Measurements from ENCODE around the gene RASL11A. TPM values are rescaled to one million over a fixed set of nuclear protein-coding genes. Genes with fewer than 3 reads are reported as not detected.

The RASL11A gene, protein sequence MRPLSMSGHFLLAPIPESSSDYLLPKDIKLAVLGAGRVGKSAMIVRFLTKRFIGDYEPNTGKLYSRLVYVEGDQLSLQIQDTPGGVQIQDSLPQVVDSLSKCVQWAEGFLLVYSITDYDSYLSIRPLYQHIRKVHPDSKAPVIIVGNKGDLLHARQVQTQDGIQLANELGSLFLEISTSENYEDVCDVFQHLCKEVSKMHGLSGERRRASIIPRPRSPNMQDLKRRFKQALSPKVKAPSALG
- 13.8 and 17.4 TPM in 2 replicates for total RNA-seq

DNA sequence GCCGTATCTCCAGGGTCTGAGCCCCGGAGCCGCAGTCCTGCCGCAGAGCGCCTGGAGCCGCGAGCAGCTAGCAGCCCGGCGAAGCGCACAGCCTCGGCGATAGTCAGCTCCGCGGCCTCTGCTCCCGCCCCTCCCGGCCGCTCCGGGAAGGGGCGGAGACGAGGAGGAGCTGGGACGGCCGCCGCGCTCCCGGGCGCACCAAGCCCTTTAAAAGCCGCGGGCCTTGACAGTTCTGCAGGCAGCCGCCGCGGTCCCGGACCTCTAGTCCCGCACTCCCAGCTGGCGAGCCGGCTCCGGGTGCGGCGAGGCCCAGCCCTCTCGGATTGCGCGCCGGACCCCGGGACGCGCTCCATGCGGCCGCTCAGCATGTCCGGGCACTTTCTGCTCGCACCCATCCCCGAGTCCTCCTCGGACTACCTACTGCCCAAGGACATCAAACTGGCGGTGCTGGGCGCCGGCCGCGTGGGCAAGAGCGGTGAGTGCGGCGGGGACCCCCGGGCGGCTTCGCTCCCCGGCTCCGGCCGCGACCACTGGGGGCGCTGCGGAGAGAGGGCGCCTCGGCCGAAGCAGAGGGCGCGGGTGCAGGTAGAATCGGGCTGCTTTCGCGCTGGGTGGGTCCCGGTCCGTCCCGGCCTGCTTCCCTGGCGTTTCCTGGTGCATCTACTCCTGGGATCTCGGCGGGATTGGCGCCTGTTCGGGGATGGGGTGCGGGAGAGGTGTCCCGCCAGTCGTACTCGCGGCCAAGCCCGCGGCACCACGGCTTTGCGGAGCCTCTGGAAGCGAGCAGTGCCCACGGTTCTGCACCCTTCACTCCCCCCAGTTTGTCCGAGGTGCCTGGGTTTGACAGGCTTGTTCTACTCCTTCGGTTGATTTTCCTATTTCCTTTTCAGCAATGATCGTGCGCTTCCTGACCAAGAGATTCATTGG lies at the start of gene RASL11A:
Gene RASL11A (plus strand): TSS at position 237 of the 927 bp plus-strand sequence. CDS start 115 bp downstream, at position 352.

DNA sequence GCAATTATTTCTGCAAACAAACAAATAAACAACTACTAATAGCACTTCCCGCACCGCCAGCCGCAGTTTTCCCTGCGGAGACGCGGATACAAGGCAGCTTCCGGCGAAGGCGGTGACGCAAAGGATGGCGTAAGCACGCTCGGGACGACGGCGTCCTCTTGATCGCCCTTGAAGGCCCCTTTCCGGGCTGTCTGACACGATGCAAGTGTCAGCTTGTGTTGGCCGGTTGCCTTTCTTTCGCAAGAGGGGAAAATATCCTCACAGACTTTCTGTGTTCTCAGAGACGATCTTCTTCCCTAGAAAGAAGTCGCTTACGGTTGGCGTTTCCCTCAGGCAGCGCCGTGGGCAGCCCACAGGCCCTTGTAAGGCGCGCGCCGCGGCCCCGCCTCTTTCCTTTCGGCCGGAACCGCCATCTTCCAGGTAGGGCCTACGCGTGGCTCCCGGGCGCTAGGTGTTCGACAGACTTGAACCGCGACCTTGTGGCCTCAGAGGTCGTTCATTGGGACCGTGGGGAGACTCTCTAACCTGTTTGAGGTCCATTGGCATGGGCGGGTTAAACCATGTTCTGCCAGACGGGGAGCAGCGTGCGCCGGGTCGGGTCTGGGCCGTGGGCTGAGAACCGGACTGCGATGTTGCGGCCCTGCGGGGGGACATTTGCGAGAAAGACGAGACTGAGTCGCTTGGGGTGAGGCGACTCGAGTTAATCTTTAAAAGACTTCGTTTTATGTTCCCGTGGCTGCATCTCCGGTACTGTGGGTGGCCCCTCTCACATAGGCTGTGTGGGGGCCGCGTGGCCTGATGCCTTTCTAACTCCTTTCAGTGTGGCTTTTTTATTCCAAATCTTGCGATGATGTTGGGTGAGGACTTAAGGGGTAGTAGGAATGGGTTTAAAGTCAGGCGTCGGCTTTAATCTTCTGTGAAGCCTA lies 19.2 kb upstream of the RASL11A start, which contains the start of gene RPL21:
Gene RPL21 (plus strand): TSS at position 393 of the 926 bp plus-strand sequence. CDS start 2,219 bp downstream, outside the sequence.

Other genes with a start within 250 kb of the RASL11A start
- gene USP12, start 99.0 kb upstream of the RASL11A start, total RNA-seq: 37.8 and 44.1 TPM in 2 replicates
- 804 and 890 TPM in 2 replicates for gene RPL21, start 19.3 kb upstream of the RASL11A start, total RNA-seq
- 95.6 and 187 TPM in 2 replicates for gene GTF3A, start 153.8 kb downstream of the RASL11A start, total RNA-seq
- 60.3 and 70.5 TPM in 2 replicates for gene MTIF3, start 179.7 kb downstream of the RASL11A start, total RNA-seq